ENCODE data around the gene MRPS7.

MRPS7 gene

DNA sequence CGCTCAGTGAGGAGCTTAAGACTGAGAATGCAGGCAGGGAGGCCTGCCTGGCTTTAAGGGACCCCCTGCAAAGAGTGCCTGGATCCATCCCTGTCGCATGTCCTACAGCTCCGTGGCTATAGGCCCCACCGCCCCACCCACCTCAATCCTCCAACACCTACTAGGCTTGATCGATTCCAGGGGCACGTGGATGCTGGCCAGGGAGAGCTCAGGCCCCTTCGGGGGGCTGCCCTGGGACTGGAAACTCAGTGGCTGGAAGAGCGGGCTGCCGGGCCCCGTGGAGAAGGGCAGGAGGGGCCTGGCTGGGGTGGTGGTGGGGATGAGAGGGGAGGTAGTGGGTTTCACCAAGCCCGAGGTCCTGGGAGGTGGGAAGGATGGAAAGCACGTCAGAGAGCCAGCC is 22.5 kb upstream of the MRPS7 start:
- TF ChIP-seq, protein P1, sequence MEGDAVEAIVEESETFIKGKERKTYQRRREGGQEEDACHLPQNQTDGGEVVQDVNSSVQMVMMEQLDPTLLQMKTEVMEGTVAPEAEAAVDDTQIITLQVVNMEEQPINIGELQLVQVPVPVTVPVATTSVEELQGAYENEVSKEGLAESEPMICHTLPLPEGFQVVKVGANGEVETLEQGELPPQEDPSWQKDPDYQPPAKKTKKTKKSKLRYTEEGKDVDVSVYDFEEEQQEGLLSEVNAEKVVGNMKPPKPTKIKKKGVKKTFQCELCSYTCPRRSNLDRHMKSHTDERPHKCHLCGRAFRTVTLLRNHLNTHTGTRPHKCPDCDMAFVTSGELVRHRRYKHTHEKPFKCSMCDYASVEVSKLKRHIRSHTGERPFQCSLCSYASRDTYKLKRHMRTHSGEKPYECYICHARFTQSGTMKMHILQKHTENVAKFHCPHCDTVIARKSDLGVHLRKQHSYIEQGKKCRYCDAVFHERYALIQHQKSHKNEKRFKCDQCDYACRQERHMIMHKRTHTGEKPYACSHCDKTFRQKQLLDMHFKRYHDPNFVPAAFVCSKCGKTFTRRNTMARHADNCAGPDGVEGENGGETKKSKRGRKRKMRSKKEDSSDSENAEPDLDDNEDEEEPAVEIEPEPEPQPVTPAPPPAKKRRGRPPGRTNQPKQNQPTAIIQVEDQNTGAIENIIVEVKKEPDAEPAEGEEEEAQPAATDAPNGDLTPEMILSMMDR (IDR thresholded peaks at IDR 0.05; ENCODE audit: low read depth, low read length) = no peak
- no peak overlapping the region for H3K4me3 ChIP-seq (ENCODE audit: low read depth, low read length)

DNA sequence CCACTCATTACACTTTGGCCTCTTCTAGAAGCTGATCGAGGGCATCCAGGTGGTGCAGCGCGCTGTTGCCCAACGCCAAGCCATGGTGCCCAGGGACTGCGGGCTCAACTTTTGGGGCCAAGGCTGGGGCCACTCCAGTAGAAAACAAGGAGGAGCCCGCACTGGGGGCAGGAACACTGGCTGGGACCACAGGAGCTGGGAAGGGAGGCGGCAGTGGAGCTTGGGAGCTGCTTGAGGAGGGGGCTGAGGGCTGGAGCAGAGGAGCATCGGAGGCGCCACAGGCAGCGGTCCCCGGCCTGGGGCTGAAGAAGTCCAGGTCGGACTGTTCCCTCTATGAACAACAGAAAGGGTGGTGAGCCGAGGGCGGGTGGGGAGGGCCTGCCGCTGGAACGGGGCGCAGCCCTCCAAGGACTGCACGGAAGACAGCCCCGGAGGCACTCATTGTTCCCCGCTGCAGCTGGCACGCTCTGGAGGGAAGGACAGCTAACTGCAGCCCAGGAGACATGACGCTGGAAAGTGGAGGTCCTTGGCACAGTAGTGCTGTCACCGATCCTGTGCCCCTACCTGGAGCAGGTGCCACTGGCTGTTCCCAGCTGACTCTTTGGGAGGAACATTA is 21.8 kb upstream of the MRPS7 start:
- TF ChIP-seq, protein P1 (IDR thresholded peaks at IDR 0.05; ENCODE audit: low read depth, low read length) = no peak

DNA sequence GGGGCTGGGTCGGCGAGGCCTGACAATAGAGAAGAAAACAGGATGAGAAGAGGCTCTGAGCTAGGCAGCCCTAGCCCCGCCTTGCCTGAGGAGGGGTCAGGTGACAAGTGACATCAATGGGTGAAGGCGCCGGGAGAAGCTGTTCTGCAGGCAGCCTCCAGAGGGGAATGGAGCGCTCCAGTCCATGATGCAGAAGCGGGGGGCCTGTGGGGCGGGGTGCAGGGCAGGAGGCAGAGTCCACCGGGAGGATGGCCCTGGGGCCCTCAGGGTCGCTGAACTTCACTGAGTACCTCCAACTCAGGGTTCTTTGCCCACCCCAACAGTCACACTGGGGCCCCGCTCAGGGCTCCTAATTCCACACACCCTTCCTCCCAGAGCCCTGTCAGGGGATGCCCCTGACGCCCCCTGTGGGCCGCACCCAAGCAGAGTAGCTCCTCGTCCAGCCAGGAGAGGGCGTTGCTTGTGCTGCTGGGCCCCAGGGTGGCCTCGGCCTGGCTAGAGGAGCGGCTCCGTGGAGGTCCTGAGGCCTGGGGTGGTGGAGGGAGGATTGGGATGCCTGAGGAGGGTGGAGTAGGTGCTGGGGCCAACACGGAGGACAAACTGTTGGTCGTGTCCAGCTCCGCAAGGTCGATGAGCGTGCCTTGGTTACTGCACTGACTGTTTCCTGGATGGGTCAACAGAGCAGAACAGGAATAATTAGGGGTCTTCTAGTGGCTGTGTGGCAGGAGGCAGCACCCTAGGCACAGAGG is 21.1 kb upstream of the MRPS7 start:
- TF ChIP-seq, protein P1 (IDR thresholded peaks at IDR 0.05; ENCODE audit: low read depth, low read length) = peak; percentile 56
- H3K4me3 ChIP-seq (ENCODE audit: low read depth, low read length) = no peak overlapping the region

More for the DNA sequence above, 21.8 kb upstream of the MRPS7 start:
- no peak overlapping the region for H3K4me3 ChIP-seq (ENCODE audit: low read depth, low read length)

DNA sequence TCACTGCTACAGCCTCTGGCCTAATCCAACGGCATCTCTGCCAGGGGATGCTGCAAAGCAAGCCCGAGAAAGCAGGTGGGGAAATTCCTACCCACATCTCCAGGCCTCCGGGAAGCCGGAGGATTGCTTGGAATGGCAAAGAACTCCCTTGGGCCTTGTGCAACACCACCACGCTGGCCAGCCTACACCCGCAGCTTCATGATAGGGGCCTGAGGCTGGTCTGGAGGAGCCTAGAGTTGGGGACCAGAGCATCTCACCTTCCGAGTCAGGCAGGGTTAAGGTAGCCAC is 20.6 kb upstream of the MRPS7 start:
- TF ChIP-seq, protein P1 (IDR thresholded peaks at IDR 0.05; ENCODE audit: low read depth, low read length) = no peak
- no peak overlapping the region for H3K4me3 ChIP-seq (ENCODE audit: low read depth, low read length)

DNA sequence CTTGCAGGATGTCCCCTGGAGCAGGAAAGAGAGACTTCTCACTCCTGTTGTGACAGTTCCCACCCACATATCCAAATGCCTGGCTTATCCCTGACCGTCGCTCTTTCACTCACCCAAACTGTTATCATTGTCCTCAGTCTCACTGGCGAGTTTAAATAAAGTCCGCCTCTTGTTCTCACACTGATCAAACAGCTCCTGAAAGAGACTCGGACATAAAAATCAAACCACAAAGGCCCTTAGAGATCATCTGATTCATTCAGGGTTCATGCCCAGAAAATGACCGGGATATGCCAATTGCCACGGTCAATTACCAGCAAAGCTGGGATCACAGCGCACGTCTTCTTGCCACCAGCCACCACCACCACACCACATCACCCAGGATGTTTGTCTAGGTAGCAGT is 20.2 kb upstream of the MRPS7 start:
- TF ChIP-seq, protein P1 (IDR thresholded peaks at IDR 0.05; ENCODE audit: low read depth, low read length) = no peak
- no peak overlapping the region for H3K4me3 ChIP-seq (ENCODE audit: low read depth, low read length)

DNA sequence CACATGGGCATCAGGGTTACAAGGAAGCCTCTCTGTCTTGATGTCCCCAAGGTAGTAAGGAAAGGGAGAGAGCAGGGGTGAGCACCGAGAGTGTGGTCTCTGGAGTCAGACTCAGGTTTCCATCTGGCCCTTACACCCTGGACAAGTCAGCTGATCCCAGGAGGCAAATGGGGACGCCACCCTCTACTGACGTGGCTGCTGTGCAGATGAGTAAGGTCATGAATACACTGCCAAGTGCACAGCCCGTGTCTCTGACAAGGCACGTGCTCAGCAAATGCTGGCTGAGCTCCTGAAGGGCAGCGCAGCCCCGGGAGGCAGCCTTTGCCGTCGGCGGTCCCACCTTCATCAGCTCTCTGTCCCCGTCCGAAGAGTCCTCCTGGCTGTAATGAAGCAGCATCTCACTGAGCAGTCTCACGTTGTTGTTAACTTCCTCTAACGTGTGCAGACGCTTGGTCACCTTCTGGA is 19.7 kb upstream of the MRPS7 start:
- H3K4me3 ChIP-seq (ENCODE audit: low read depth, low read length) = no peak overlapping the region
- TF ChIP-seq, protein P1 (IDR thresholded peaks at IDR 0.05; ENCODE audit: low read depth, low read length) = no peak

DNA sequence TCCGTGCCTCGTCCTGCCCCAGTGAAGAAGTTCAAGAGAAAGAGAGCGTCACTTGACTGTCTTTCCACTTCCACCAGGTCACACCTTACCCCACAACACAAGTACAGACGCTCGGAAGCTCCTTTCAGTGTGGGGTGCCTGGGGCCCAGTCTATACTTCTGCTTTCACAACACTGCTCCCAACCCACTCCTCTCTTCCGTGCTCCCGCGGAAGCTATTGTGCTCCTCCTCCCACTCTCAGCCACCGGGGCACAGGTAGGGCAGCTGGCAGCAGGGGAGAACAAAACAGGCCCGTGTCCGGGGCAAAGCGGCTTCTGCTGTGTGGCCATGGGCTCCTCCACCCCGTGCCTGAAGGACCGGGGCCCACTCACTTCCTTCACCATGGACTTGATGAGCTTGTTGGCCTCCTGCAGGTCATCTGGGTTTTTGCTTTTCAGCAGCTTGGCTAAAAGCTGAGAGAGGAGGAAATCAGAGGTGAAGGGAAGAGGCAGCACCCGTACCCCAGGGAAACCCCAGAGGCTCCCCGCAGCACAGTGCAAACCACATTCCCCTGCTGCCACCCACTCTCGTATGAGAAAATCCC is 19.1 kb upstream of the MRPS7 start:
- H3K4me3 ChIP-seq (ENCODE audit: low read depth, low read length) = no peak overlapping the region
- TF ChIP-seq, protein P1 (IDR thresholded peaks at IDR 0.05; ENCODE audit: low read depth, low read length) = no peak
